Activated naive CD4-positive, alpha-beta T cell treated with Interleukin-2 at 50 U/mL for 16 hours (primary cell): ENCODE measurements around the gene LZTS3.
"Not testable (repeated sequence)": the region's sequence is repeated elsewhere in the genome, so short reads cannot be mapped to it uniquely, and the experiment has no call there.

Experiments
- DNase-seq: peaks from one replicate; pipeline ENCODE4 v3.0.0-alpha.2; 2020

Gene LZTS3

GRCh38 chr20:3166913-3167342, 6.4 kb downstream of the LZTS3 start:
- no peak for DNase-seq

GRCh38 chr20:3166338-3166912, 6.9 kb downstream of the LZTS3 start:
- DNase-seq: no peak

GRCh38 chr20:3165473-3166337, 7.6 kb downstream of the LZTS3 start:
- no peak for DNase-seq

GRCh38 chr20:3164763-3165410, 8.5 kb downstream of the LZTS3 start:
- DNase-seq: no peak

GRCh38 chr20:3164043-3164762, 9.1 kb downstream of the LZTS3 start:
- DNase-seq: no peak

GRCh38 chr20:3163099-3164042, 10.0 kb downstream of the LZTS3 start:
- no peak for DNase-seq

- no peak for DNase-seq
Observed at GRCh38 chr20:3162080-3162611, 11.2 kb downstream of the LZTS3 start.

- no peak for DNase-seq
Observed at GRCh38 chr20:3161316-3162079, 11.9 kb downstream of the LZTS3 start.

GRCh38 chr20:3160418-3160817, 12.9 kb downstream of the LZTS3 start:
- peak; percentile 29 for DNase-seq

- DNase-seq: peak; percentile 19
Observed at GRCh38 chr20:3158968-3159431, 14.3 kb downstream of the LZTS3 start.

GRCh38 chr20:3157817-3158216, 15.5 kb downstream of the LZTS3 start:
- no peak for DNase-seq

GRCh38 chr20:3156811-3157619, 16.3 kb downstream of the LZTS3 start:
- DNase-seq: no peak

GRCh38 chr20:3152057-3152644, 21.2 kb downstream of the LZTS3 start:
- not testable (repeated sequence) for DNase-seq

GRCh38 chr20:3150908-3151307, 22.4 kb downstream of the LZTS3 start:
- DNase-seq: no peak

GRCh38 chr20:3146732-3147341, 26.5 kb downstream of the LZTS3 start:
- DNase-seq: no peak

- no peak for DNase-seq
Observed at GRCh38 chr20:3141757-3142156, 31.6 kb downstream of the LZTS3 start.

GRCh38 chr20:3137492-3137891, 35.9 kb downstream of the LZTS3 start:
- no peak for DNase-seq

GRCh38 chr20:3135507-3136070, 37.8 kb downstream of the LZTS3 start:
- peak; percentile 20 for DNase-seq

GRCh38 chr20:3134151-3134550, 39.2 kb downstream of the LZTS3 start:
- DNase-seq: no peak
